Measurements from ENCODE around the gene PRKCZ.

Gene PRKCZ

DNA sequence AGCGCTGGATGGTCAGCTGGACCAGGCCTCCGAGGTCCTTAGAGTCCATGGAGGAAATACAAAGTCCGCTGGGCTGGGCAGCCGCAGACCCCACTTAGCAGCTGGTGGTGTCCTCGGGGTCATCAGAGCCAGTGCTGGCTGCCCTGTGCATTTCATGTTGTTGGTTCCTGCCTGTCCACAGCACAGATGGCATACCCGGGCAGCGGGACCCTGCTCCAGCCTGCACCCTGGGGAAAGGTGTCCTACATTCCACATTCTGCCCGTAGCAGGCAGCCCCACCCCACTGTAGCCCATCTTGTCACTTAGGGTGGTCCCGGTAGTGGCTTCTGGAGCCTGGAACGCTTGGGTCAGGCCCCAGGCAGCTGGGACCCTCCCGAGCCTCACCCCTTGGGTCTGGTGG, 19.8 kb downstream of the PRKCZ start:
- DNase-seq = no peak

DNA sequence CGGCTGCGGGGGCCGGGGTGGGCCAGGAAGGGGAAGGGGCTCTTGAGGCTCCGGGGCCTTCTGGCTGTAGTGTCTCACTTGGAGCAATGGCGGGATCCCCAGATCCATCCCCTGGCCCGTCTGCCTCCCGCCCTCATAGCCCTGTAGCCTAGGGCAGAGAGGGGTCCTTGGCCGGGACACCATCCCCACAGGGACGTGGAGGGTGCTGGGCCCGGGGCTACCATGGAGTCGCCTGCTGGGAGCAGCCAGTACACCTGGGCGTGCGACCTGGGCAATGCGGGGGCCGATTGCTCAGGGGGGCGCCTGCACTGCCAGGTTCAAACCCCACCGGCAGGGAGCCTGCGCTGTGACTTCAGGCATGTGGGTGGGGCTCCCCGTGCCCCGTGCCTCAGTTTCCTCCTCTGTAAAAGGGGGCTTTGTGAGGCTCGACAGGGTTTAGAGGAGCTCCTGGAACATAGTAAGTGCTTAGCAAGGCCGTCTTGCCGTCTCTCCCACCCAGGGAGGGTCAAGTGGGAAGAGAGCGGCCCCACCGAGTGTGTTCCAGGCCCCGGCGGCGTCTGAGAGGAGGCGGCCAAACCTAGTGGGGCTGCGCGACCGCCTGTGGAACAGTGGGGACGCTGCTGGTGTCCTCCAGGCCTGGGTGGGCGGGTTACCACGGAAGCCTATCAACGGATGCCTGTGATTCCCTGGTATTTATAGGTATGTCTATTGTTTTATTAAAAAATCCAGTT, 20.8 kb downstream of the PRKCZ start:
- DNase-seq = no peak

DNA sequence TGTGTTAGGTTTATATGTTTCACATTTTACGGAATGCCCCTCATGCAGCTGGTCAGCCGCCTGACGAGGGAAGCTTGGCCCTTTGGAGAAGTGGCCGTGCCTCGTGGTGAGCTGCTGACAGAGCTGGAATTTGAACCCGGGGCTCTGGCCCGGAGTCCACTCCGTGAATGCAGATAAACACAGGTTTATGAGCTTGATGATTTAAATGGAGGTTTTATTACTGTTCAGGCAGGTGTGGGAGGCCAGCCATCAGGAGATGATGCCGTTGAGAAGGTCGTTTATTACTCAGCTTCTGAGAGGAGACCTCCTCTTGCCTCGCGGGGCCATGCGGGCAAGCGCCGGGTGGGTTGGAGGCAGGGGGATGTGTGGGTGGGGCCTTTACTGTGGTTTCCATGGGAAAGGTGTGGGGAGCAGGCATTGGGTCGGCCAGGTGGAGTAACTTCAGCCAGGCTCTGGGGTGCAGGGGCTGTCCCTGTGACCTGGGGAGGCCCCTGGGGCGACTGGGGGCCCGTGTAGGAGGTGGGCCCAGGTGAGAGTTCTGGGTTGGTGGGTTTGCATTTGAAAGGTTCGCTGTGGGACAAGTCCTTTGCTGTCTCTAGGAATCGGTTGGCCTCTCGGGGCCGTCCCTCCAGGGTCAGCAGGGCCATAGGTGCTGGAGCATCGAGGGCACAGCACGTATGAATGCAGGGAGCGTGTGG, 22.0 kb downstream of the PRKCZ start:
- DNase-seq = no peak

DNA sequence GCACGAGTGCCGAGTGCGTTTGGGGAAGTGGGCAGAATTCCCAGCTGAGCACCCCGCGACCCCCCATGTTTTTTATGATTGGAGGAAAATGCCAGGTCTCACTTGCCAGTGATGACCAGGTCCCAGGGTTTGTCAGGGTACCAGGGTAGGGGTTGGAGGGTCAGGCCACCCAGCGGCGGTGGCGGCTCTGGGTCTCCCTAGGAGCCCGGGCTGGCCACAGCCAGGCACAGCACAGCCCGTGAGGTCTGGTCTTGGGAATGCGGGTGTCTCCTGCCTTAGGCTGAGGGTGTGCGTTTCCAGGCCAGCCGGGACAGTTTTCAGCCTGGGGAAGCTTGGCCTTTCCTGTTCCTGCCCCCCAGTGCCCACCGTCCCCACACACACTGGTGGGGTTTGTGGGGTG, 22.7 kb downstream of the PRKCZ start:
- no peak for DNase-seq

DNA sequence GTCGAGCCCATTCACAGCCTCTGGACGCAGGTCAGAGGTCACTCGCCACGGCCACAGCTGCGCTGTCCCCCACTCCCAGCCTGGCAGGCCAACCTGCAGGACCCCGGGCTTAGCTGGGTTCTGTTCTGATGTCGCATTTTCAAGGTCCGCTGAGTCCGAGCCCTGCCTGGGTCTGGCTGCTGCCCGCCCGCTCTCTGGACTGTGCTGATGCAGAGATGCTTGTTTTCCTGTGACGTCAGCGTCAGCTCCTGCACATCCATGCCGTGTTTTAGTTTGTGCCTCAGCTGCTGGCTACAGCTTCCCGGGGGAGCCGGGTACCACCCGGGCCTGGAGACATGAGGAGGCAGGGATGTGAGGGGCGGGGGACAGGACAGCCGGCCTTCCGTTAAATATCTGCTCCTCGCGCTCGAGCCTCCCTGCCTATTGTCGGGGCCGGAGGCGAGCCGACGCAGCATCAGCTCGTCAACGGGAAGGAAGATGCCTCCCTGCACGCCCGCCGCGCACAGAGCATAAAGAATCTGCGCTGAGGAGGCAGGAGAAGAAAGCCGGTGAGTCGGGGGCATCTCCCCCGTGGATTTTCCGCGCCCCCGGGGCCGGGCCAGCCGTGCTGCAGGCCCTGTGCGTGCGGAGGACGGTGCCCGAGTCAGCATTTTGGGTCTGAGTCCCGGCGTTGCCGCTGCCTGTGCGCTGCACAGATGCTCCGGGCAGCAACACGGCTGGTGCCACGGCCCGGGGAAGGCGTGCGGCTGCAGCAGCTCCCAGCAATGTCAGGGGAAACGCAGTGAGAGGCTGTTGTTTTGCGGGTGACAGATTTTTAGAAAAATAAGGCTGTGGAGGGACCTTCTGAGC, 23.4 kb downstream of the PRKCZ start:
- DNase-seq = no peak

DNA sequence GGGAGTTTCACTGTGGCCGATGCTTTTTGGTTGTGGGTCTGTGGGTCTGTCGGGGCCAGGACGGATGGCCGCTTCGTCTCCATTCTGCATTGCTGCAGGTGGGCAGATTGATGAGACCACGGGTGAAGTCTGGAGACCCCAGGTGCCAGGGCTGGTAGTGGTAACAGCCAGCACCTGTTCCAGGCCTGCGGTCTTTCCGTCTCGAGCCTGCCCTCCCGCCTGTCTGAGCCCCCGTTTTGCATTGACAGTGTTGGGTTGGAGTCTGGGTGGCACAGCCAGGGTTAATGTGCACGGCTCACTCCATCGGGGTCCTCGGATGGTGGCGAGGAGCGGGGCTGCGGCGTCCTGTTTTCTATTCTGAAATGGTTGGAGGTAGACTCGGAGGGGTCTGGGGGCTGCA, 24.2 kb downstream of the PRKCZ start:
- DNase-seq = no peak

DNA sequence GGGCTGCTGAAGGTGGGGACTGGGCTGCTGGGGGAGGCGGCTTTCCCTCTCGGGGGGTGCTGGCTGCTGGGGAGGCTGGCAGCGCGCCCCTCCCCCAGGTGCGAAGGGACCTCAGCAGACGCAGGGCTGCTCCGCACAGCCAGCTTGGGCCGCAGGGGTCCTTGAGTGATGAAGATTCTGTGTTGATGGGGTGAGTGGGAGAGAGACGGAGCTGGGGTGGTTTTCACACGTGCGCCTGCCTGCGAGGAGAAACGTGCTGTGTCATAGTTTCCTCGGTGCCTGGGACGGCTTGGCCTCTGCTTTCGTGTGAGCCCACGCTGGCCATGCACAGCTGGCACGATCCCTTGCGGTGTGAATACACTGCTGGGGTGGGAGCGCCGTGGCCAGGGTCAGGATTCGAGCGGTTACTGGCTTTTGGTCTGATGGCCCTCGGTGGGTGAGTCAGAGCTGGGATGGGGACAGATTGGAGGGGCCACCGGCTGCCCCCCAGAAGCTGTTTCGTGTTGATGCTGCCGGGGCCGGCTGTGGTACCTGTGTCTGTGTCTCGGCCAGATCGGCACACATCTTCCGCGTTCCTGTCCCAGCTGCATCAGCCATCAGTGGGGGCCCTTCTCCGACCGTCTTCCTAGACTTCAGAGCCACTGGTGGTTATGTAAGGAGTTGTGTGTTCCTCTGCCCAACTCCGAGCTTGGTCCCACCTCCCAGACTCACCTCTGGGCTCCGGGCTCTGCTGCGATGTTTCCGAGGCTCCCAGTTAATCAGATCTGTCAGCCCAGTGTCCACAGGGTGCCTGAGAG, 24.9 kb downstream of the PRKCZ start:
- no peak for DNase-seq

DNA sequence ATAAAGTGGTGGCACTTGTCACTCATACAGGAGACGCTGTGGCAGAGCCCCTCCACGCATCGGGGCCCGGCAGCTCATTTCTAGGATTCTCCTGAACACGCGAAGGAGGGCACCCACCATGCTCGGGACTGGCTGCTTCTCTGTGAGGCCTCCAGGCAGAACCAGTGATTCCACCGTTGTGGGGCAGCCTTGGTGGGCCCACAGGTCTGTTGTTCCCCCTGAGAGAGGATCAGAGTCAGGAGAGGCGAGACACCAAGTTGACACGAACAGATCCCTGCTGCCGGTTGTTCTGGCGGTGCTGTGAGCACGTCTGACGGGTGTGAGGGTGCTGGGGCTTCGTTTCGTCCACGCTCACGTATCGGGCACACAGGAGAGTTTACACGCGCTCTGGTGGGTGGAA, 26.6 kb downstream of the PRKCZ start:
- no peak for DNase-seq

DNA sequence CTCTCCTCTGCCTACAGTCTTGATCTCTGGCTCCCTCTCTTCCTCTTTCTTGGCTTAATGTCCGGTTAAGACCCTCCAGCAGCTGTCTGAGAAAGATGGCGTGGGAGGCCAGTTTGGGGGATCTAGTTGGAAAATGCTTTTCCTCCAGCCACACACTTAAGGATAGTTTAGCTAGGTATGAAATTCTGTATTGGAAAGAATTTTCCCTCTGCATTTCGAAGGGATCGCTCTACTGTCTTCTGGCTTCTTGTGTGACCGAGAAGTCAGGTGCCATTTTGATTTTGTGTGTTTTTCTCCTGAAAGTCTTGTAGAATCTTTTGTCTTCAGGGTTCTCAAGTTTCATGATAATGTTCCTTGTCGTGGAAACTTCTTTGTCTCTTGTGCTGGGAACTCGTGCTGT, 28.0 kb downstream of the PRKCZ start:
- no peak for DNase-seq

DNA sequence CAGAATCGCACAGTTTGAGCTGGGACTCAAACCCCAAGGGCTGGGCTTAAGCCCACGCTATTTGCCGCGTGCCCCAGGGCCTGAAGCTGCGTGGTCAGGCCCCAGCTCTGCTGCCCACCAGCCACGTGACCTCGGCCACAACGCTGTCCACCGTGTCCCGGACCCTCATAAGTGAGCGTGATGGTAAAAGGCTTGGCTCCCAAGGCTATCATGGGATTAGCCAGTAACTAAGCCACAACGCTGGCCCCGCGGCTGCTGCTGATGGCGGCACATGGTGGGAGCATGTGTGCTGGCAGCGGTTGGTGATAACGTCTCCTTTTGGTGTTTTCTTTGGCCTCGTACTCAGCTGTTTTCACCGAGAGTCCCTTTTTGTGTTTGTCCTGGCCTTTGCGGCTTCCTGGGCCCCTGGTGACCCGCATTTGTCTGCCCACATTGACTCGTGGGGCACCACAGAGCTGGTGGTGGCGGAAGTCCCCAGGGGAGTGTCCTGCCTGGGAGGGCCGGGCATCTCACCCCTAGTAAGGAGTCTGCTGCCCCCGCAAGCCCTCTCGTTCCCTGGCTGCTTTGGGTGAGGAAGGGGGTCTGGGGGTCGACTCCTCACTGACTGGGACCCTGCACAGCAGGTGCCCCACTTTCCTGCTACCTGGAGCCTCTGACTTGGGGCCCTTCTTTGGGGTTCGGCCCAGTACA, 29.3 kb downstream of the PRKCZ start:
- no peak for DNase-seq

DNA sequence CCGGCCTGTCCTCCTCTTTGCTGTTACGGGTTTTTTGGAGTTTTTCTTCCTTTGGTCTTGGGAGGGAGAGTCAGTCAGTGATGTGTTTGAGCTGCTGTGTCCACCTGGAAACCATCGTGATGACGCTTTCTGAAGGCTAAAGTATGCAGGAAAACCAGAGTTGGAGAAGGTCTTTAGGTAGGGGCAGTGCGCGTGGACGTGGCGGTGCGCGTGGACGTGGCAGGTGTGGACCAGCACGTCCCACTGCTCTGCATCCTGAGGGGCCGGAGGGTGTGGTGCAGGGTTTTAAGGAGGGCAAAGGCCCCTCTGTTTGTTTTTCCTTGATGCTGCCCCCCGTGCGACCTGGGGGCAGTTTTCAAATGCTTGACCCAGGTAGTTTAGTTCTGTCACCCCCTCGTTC, 29.9 kb downstream of the PRKCZ start:
- DNase-seq = no peak

DNA sequence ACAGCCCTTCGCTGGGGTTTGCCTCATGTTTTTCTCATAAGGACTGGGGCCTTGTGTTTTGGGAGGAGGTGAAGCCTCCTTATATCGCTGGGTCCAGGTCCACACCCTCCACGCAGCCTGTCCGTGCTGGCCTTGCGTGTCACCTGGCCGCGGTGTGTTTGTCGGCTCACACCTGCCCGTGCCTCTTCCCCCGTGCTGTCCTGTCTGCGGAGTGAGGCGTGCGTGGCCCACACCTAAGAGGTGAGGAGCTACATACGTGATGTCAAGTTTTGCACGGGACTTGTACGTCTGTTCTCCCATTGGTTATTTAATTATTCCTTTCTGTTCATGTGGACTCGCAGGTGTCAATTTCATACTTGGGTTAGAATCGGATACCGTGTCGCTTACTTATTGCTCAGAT, 30.7 kb downstream of the PRKCZ start:
- no peak for DNase-seq

DNA sequence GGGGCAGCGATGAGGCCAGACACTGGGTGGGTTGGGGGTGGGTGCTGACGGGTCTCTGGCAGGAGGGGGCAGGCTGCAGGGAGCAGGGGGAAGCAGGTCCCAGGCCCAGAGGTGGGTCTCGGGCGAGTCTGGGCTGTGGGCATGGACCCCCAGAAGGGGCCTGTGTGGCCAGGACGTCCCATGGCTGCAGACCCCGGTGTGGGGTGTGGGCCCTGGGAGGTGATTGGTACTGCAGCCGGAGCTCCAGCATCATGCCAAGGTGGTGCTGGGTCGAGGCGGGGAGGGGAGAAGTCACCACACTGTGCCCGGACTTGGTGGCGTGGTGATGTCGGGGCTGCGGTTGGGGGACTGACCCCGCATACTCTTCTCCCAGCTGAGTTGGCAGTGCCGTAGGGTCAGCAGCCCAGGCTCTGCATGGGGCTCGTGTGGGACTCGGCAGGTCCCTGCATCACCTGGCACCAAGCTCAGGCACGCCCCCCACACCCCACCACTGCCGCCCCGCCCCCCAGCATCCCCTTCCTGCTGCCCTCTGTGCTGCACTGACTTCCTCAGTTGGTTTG, 31.2 kb downstream of the PRKCZ start:
- DNase-seq = no peak

DNA sequence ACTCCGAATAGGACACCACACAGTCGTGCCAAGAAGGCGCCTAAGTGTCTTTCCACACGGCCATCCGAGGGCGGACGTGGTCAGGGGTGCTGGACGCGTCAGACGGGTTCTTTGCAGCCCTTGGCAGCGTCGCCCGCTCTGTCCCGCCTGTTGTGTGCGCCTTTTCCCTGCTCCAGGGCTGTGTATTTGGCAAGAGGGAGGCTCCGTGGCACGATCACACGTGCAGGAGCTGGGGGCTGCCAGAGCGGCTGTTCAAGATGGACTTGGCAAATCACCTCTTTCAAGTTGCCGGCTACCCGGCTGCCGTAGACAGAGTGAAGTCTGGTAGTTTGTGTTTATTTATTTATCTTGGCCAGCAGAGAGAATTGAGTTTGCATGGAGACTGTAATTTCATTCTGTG, 31.9 kb downstream of the PRKCZ start:
- DNase-seq = no peak

DNA sequence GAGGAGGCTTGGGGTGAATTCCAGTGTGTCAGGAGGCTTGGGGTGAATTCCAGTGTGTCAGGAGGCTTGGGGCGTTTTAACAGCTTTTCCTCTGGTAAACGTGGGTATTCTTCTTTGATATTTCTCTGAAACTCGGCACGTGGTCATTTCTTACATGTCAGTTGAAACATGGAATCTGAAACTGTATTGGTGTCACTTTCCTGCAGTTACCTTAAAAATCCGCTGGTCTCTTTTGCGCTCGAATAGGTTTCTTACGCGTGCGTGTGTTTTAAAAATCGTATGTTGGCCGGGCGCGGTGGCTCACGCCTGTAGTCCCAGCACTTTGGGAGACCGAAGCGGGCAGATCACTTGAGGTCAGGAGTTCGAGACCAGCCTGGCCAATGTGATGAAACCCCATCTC, 33.5 kb downstream of the PRKCZ start:
- no peak for DNase-seq

DNA sequence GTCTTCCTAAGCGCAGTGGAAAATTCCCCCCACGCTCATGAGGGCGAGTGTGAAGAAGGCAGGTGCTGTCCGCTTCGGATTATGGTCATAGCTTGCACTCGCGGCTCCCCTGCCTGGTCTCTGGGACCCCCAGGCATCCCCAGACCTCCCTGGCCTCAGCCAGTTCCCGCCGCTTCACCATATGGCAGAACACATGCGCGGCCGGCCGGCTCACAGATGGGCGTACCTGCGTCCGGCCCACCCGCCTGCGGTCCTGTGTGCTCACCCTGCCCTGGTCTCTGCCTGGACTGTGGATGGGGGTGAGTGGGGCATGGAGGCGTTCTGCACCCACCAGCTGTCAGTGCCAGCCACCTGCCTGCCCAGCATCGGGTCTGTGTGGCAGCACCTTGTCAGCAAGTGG, 34.1 kb downstream of the PRKCZ start:
- DNase-seq = no peak

DNA sequence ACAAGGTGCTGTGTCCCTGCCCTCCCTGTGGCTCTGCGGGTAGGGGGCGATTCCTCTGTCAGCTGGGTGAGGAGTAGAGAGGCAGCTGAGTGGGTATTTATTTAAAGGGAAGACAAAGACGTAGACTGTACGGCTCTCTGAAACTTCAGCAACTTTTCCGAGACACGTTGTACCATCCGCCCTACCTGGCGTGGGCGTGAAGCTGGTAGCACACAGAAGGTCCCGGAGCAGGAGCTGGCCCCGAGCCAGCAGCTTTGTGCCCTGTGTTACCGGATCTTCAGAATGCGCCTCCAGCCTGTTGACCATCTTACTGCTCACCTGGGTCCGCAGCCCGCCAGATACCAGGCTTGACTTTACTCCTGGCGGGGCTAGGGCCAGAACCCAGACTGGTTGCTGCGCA, 34.9 kb downstream of the PRKCZ start:
- DNase-seq = no peak

DNA sequence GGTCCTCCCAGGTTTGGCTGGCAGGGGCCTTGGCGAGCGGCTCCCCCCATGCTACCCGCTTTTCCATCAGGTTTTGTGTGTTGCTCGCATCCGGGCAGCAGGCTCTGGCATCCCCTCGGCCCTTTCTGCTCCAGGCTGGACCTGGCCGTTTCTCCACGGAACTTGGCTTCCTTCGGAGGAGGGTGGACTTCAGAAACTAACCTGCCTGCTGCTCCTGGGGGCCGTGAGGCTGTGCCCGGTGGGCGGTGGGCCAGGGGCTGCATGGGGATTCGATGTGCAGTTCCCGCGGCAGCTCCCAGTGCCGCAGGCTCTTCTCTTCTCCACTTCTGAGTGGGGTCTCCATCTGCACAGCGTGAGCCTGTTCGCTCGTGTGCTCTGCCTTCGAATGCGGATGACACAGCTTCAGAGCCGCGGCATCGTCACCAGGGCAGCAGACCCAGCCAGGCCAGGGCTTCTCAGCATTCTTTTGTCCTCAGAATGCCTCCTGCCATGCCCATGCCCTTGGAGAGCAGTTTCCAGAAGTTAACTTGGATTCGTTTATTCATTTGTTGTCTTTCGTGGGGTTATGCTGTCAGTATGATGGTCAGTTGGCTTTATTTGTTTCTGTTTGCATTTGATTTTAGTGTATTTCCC, 36.4 kb downstream of the PRKCZ start:
- no peak for DNase-seq

DNA sequence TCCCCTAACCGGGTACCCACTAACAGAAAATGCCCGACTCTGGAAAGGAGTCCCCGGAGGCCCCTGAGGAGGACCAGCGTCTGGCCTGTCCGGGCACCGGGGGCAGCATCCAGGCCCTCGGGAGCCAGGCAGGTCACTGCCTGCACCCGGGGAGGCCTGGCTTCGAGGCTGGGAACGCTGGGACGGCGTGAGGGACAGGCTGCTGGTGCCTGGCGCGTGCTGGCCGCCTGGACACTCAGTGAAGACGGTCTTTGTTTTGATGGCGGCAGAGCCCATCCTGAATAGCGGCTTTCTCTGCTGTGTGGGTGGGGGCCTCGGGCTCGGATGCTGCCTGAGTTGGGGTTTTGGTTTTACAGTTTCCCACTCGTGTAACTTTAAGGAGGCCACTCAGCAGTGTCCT, 37.6 kb downstream of the PRKCZ start:
- no peak for DNase-seq

DNA sequence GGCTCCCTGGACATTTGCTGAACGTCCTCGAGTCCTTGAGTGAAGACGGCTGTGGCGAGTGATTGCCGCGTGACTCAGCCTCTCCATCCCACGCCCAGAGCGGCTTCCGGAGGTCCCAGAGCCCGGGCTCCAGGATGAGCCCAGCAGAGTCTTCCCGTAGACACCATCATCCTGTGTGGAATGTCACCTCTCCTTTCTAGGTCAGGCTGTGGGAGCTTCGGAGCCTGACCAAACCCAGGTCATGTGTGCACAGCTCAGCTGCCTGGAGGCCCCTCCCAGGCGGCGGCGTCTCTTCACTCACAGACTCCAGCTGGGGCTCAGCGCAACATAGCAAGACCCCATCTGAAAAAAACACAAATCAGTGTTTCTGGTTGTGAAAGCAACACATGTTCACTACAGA, 38.2 kb downstream of the PRKCZ start:
- DNase-seq = no peak

DNA sequence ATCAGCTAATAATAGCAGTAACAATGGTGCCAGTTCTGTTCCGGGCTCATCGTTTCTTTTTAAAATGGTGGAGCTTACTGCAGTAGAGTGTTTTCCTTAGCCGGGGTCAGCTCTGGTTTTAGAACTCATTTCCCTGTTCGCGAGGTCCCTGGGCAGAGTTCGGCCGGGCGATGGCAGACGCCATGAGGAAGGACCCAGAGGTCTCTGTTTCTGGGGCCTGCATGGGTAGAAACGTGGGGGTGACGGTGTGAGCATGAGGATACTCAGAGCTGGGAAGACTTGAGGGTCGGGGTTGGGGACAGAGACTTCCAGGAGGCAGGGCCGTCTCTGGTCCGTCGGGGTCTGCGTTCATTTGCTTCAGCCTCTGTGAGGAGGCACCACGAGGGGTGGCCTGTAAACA, 38.8 kb downstream of the PRKCZ start:
- no peak for DNase-seq

All from MV-4-11 (cell line).